Osteoblast (primary cell): Measurements from ENCODE around the gene GTF2A1. TPM values are rescaled to one million over a fixed set of nuclear protein-coding genes. Genes with fewer than 3 reads are reported as not detected.

Source experiments
- DNase-seq: peaks from one replicate; pipeline ENCODE4 v3.0.0; 2011; ENCODE audit warnings: low spot score, mixed read lengths; ENCODE audit not compliant: insufficient read length; ENCODE audit errors: missing footprints
- H2AFZ ChIP-seq: 2 replicates; pipeline ENCODE4 v1.6.0; 2011; ENCODE audit warnings: mild to moderate bottlenecking, low read length
- H3K27ac ChIP-seq: 2 replicates; pipeline ENCODE4 v1.5.1; 2011; ENCODE audit warnings: mild to moderate bottlenecking, low read depth, low read length, moderate library complexity
- H3K27me3 ChIP-seq: 2 replicates; pipeline ENCODE4 v1.6.0; 2012; ENCODE audit warnings: mild to moderate bottlenecking, control low read depth, inconsistent platforms, low read length, moderate library complexity; ENCODE audit not compliant: insufficient read depth
- H3K36me3 ChIP-seq: 2 replicates; pipeline ENCODE4 v1.5.1; 2011; ENCODE audit warnings: mild to moderate bottlenecking, low read length, control low read depth, moderate library complexity; ENCODE audit not compliant: insufficient read depth
- H3K4me1 ChIP-seq: 2 replicates; pipeline ENCODE4 v1.5.1; 2011; ENCODE audit warnings: mild to moderate bottlenecking, low read length, control low read depth, moderate library complexity; ENCODE audit not compliant: insufficient read depth
- H3K4me2 ChIP-seq: 2 replicates; pipeline ENCODE4 v1.6.0; 2011; ENCODE audit warnings: mild to moderate bottlenecking, low read length; ENCODE audit not compliant: insufficient read depth
- H3K4me3 ChIP-seq: fragments of 200-600 bp; sonication (generic); 3 replicates; pipeline ENCODE4 v1.5.1; 2012; ENCODE audit warnings: mild to moderate bottlenecking, low read length, inconsistent platforms; ENCODE audit not compliant: insufficient read depth
- H3K79me2 ChIP-seq: 2 replicates; pipeline ENCODE4 v1.6.0; 2012; ENCODE audit warnings: mild to moderate bottlenecking, low read length, control low read depth, inconsistent platforms; ENCODE audit not compliant: insufficient read depth
- H3K9me3 ChIP-seq: 2 replicates; pipeline ENCODE4 v1.5.1; 2011; ENCODE audit warnings: low read depth, low read length, control low read depth
- H4K20me1 ChIP-seq: 2 replicates; pipeline ENCODE4 v1.6.0; 2012; ENCODE audit warnings: mild to moderate bottlenecking, low read length, control low read depth; ENCODE audit not compliant: insufficient read depth
- total RNA-seq: library from RNA; depleted of rRNA; stranded (reverse); fragments of >200 nt; gene quantifications from 2 replicates; pipeline ENCODE4 v1.2.3, GENCODE V29; 2012
- TF ChIP-seq, protein P1 (sequence below): IDR thresholded peaks from 2 replicates; pipeline ENCODE4 v1.5.1; 2011; ENCODE audit warnings: mild to moderate bottlenecking, low read depth, low read length, moderate library complexity; ENCODE audit errors: extremely low read depth

The GTF2A1 gene
- total RNA-seq, 1 donor, result 35.8 TPM

DNA sequence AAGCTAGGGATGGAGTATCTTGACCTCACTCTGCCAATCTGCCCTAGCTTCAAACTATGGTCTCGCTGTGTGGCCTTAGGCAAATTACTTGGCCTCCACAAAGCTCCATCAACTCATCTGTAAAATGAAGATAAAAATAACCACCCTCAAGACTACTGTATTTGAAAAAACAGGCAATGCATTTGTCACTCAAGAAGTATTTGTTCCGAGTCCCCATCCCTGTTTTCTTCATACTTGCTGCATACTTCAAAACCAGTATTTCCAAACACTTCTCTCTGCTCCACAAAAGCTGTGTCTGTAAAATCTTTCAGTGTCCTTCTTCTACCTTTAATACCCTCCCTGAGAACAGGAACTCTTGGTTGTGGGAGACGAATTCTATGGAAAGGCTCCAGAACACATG is 47.9 kb downstream of the GTF2A1 start:
- TF ChIP-seq, protein P1, sequence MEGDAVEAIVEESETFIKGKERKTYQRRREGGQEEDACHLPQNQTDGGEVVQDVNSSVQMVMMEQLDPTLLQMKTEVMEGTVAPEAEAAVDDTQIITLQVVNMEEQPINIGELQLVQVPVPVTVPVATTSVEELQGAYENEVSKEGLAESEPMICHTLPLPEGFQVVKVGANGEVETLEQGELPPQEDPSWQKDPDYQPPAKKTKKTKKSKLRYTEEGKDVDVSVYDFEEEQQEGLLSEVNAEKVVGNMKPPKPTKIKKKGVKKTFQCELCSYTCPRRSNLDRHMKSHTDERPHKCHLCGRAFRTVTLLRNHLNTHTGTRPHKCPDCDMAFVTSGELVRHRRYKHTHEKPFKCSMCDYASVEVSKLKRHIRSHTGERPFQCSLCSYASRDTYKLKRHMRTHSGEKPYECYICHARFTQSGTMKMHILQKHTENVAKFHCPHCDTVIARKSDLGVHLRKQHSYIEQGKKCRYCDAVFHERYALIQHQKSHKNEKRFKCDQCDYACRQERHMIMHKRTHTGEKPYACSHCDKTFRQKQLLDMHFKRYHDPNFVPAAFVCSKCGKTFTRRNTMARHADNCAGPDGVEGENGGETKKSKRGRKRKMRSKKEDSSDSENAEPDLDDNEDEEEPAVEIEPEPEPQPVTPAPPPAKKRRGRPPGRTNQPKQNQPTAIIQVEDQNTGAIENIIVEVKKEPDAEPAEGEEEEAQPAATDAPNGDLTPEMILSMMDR, result no peak
- no peaks in the 10 kb centered on the region for H3K36me3 ChIP-seq
- H3K4me1 ChIP-seq, result peaks cover 21% of the 10 kb centered on the region
- peak overlapping the region; percentile 28 for H3K4me2 ChIP-seq
- no peak overlapping the region for H3K27ac ChIP-seq
- peak overlapping the region; percentile 1 for H3K4me3 ChIP-seq
- no peaks in the 10 kb centered on the region for H3K9me3 ChIP-seq
- H4K20me1 ChIP-seq, result no peaks in the 10 kb centered on the region
- H3K79me2 ChIP-seq, result no peaks in the 10 kb centered on the region
- no peak for DNase-seq
- H2AFZ ChIP-seq, result no peak overlapping the region
- H3K27me3 ChIP-seq, result no peaks in the 10 kb centered on the region

DNA sequence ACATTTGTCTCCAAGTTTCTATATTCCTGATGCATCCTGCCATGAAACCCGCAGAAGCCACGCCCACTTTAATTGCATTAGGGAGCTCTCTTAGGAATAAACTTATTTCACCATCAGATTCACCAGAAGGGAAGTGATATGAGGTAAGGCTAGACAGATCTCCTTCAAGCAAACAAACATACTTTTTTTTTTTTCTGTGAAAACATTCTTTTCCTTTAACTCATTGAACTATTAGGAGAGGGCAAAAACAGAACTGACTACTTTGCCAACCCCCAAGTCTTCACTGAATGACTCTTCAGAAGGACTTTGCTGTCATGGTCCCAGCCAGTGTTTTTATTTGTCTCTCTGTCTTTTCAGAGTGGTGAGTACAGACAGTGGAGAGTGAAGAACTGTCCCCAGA is 48.4 kb downstream of the GTF2A1 start:
- H3K4me2 ChIP-seq, result peak overlapping the region; percentile 28
- TF ChIP-seq, protein P1, result no peak
- DNase-seq, result no peak

DNA sequence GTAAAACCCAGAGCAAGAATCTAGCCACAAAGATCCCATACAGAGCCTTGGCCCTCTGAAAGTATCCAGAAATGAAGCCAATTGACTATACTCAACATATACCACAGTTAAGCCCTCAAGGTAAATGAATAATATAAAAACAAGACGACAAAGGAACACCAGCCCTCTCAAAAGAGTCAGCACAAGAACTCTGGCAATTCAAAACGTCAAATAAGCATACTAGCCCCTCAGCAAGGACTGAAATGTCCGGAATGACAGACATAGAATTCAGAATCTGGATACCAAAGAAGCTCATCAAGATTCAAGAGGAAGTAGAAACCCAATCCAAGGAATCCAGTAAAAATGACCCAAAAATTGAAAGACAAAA is 49.9 kb downstream of the GTF2A1 start:
- no peaks in the 10 kb centered on the region for H3K9me3 ChIP-seq
- no peak overlapping the region for H2AFZ ChIP-seq
- H3K27ac ChIP-seq, result no peak overlapping the region
- H3K27me3 ChIP-seq, result no peaks in the 10 kb centered on the region
- TF ChIP-seq, protein P1, result no peak
- no peaks in the 10 kb centered on the region for H3K36me3 ChIP-seq
- H3K4me3 ChIP-seq, result peak overlapping the region; percentile 81
- no peak for DNase-seq
- peak overlapping the region; percentile 80 for H3K4me2 ChIP-seq
- H4K20me1 ChIP-seq, result no peaks in the 10 kb centered on the region
- peaks cover 21% of the 10 kb centered on the region for H3K4me1 ChIP-seq
- no peaks in the 10 kb centered on the region for H3K79me2 ChIP-seq

More for the DNA sequence above, 48.4 kb downstream of the GTF2A1 start:
- H3K4me1 ChIP-seq, result peaks cover 21% of the 10 kb centered on the region
- no peaks in the 10 kb centered on the region for H3K79me2 ChIP-seq
- H4K20me1 ChIP-seq, result no peaks in the 10 kb centered on the region
- no peaks in the 10 kb centered on the region for H3K27me3 ChIP-seq
- peak overlapping the region; percentile 1 for H3K4me3 ChIP-seq
- H3K27ac ChIP-seq, result no peak overlapping the region
- H3K9me3 ChIP-seq, result no peaks in the 10 kb centered on the region
- no peaks in the 10 kb centered on the region for H3K36me3 ChIP-seq
- no peak overlapping the region for H2AFZ ChIP-seq

DNA sequence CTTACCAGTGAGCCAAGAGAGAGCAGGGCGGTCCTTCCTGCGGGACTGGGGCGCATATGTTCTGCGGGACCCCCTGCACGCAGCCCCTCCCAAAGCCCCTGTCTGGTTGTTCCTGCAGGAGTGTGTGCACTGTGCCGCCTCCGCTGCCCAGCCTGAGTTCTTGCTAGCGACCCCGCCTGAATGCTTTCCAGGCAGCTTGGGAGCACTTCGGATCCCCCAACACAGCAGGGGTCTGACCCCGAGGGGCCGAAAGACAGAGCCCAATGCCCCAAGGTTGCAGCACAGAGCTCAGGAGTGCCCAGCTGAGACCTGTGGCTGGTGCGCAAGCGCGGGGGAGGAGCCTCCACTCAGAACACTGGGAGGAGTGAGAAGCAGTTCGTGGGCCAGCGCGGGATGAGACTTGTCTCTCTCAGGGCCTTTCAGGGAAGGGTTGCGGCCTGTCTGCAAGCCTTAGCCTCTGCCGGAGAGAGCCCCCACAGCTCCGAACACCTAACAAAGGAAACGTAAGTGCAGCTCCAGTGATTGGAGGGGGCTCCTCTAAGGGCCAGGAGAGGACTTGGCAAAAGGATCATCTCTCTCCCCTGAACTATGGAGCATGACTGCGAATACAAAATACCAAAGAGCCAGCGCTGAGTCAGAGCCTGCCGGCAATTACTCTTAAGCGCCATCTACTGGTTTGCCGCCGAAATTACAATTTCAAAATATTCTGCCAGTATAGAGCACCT is 50.5 kb downstream of the GTF2A1 start:
- Histone ChIP-seq H2AFZ (peak overlapping the region; percentile 90), H3K27me3 (no peaks in the 10 kb centered on the region), H3K4me3 (peak overlapping the region; percentile 81), H3K36me3 (no peaks in the 10 kb centered on the region), H4K20me1 (no peaks in the 10 kb centered on the region), H3K4me1 (peaks cover 21% of the 10 kb centered on the region), H3K27ac (peak overlapping the region; percentile 73), H3K79me2 (no peaks in the 10 kb centered on the region), H3K9me3 (no peaks in the 10 kb centered on the region), H3K4me2 (peak overlapping the region; percentile 80)
- peak; percentile 92 for DNase-seq
- TF ChIP-seq, protein P1, result peak; percentile 91
